Left ventricle myocardium superior (tissue), 1 donor: ENCODE data around the gene SH3PXD2A. TPM values are rescaled to one million over a fixed set of nuclear protein-coding genes. Genes with fewer than 3 reads are reported as not detected.
A peak's percentile ranks its signal among the peaks of the same experiment; 100 is the strongest.

ENCODE experiments used
- ATAC-seq: fragments of 200-7000 bp; cut with Tn5 transposase; one replicate; pipeline ENCODE4 v1.9.1; 2020; ENCODE audit warnings: mild to moderate bottlenecking, moderate library complexity
- DNase-seq: peaks from one replicate; pipeline ENCODE4 v3.0.0-alpha.2; 2020
- intact Hi-C: fragments of 100-400 bp; cut with micrococcal nuclease; formaldehyde crosslinking; loops from one replicate; pipeline ENCODE4 v1.11.0; 2022
- total RNA-seq: library from RNA; stranded (reverse); fragmentation: NEBNext Ultra II Directional; extraction: Animal tissue kit (Norgen Biotek cat#: 25700); gene quantifications from one replicate; pipeline ENCODE4 v1.2.1, GENCODE V29; 2021
- donor health status: DM: no; HTN: yes; CAD: no; lungs with severe emphysema.

SH3PXD2A gene
- total RNA-seq, 1 donor from 2014 or later = 28.6 TPM

DNA sequence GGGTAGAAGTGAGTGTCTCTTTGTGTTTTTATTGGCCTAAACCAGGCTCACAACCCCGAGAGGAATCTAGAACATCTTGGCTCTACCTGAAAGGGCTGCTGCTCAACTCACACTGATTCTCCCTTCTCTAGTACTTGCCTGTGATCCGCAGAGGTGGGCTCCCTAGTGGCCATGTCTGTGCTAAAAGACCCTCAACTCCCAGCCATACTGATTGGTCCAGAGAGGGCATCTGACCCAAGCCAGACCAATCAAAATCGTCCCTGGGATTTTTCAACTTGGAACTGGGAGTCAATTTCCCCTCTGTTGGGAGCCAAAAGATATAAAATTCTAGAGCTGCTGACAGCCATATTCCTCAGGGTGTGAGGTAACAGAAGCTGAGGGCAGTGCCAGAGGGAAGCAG lies 55.3 kb downstream of the SH3PXD2A start:
- peak; percentile 3 for DNase-seq
- ATAC-seq = no peak
- intact Hi-C loops = no loop called here

DNA sequence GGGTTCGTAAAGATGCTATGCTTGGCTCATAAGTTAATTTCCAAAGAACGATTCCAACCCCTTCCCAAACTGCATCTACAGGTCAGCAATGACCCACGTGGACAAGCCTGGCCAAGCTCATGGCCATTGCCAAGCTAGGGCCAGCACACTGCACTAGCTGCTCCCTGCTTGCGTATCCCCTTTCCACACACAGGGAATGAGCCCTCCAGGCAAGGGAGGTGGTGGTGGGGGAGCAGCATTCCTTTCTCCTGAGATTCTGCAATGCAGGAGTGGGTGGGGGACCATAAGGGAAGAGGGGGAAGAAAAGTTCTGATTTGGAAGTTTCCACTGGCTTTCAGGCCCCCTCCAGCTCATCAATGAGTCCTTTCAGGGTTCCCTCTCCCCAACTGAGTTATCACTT lies 56.0 kb downstream of the SH3PXD2A start:
- intact Hi-C loops = no loop called here
- DNase-seq (peak; percentile 1), ATAC-seq (no peak)

GRCh38 chr10:103798511-103798910 lies 56.9 kb downstream of the SH3PXD2A start:
- DNase-seq (peak; percentile 14), ATAC-seq (no peak)
- intact Hi-C loops = no loop called here

- DNase-seq (peak; percentile 25), ATAC-seq (no peak)
- intact Hi-C loops = no loop called here
Observed at GRCh38 chr10:103797857-103798256, 57.5 kb downstream of the SH3PXD2A start.

- intact Hi-C loops = no loop called here
- peak; percentile 31 for DNase-seq
- no peak for ATAC-seq
Observed at GRCh38 chr10:103795634-103796270, 59.6 kb downstream of the SH3PXD2A start.

DNA sequence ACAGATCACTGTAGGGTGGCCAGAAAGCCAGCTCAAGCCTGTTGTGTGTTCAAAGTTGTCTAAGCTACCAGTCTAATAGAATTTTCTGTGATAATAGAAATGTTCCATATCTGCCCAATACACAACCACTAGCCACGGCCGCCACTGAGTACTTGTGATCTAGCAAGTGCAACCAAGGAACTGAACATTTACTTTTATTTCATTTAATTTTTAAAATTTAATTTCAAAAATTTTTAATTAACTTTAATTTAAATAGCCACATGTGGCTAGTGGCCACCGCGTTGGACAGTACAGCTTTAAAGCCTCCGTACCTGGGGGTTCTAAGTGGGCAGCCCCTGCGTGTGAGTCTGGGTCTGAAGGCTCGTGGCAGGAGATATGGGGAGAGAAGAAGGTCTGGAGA lies 60.4 kb downstream of the SH3PXD2A start:
- ATAC-seq (no peak), DNase-seq (peak; percentile 25)
- intact Hi-C loops = no loop called here

DNA sequence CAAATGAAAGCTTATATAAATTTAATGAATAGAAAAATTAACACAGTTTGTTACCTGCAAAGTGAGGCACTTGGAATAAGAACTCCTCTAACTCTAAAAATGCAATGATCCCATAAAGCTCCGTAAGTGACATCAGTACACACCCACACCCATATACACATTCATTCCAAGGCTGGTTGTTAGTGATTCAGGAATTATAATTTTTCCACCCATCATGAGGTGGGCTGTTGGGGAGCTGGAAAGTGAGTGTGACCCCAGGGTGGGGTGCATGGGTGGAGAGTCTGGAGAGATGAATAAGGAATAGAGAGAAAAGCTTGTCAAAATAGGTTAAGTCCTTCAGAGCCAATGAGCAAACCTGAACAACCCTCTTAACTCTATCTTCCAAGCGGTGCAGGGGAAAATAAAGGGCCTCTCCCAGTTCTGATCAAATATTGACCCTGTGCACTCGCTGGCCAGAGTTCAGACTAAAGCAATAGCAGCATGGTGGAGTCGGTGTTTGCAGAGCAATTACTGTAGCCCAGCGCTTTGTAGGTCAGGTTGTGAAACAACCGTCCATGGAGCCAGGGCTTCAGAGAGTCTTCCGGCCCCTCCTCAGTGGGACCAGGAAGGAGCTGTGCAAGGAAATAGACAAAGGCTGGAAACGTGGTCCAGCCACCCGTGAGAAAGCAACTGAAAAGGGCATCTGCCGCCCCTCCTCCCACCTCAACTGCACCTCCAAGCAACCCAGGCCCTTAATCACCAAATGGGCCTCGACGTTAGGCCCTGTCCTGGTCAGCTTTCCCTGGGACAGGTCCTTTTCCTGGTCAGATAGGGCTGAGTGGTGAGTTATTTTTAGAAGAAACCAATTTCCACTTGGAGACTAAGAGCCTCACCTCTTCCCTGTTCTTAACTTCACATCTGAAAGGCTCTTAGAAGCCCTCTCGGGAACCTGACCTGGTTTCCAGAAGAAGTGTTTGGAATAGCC lies 61.2 kb downstream of the SH3PXD2A start:
- intact Hi-C loops = no loop called here
- DNase-seq = peak; percentile 22
- peak; percentile 65 for ATAC-seq

DNA sequence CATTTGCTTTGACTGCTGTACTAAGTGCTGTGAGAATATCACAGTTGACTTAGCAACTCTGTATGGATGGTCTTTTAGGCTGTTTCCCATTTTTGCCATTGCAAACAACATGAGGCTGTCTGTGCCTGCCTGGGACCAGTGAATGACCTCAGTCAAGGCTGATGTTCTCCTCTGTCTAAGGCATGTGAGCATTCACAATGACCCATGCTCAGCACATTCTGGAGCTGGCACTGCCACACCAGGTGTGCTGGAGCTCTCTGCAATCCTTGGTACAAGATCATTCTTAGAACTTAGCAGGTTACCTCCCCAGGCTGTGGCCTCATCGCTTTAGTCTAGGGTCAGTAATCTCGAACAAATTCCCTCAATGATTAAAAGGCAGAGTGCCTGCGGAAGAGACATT lies 61.9 kb downstream of the SH3PXD2A start:
- intact Hi-C loops = no loop called here
- DNase-seq (peak; percentile 6), ATAC-seq (no peak)

- intact Hi-C loops = no loop called here
- DNase-seq (peak; percentile 7), ATAC-seq (no peak)
Observed at GRCh38 chr10:103792547-103792946, 62.8 kb downstream of the SH3PXD2A start.

- ATAC-seq (no peak), DNase-seq (peak; percentile 32)
- intact Hi-C loops = no loop called here
Observed at GRCh38 chr10:103791858-103792257, 63.5 kb downstream of the SH3PXD2A start.

GRCh38 chr10:103791291-103791690 lies 64.1 kb downstream of the SH3PXD2A start:
- ATAC-seq (no peak), DNase-seq (peak; percentile 7)
- intact Hi-C loops = no loop called here

DNA sequence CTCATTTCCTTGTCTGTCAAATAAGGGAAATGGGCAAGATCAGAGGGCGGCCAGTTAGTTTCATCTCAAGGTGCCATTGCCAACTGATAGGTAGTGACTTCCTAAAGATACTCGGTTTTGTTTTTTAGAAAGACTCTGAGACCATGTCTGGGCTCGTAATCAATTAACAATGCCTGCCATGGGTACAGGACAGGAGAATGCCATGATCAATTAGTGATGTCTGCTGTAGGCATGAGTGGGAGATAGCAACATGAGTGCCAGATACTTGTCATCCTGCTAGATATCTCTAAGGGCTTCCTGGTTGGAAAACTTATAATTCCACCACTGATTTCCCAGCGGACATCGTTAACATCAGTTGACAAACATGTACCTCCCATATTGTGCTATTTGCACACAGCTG lies 64.8 kb downstream of the SH3PXD2A start:
- DNase-seq (no peak), ATAC-seq (no peak)
- intact Hi-C loops = no loop called here

DNA sequence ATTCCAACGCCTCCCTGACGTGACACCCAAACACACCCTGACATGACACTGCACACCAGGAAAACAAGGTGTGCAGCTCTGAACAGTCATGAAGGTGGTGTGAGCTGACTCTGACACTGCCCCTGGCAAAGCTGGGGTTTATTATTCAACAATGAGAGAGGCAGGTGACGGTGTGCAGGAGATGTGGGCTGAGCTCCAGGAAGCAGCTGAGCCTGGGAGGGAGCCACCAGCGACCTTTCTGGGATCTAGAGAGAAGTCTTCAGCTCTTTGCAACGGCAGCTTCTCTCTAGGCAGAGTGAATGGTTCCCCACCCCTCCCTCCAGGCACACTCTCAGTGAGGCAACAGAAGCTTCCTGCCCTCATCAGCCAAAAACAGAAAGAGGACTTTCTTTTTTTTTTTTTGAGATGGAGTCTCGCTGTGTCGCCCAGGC lies 65.6 kb downstream of the SH3PXD2A start:
- DNase-seq = peak; percentile 23
- peak; percentile 8 for ATAC-seq
- intact Hi-C loops = no loop called here

DNA sequence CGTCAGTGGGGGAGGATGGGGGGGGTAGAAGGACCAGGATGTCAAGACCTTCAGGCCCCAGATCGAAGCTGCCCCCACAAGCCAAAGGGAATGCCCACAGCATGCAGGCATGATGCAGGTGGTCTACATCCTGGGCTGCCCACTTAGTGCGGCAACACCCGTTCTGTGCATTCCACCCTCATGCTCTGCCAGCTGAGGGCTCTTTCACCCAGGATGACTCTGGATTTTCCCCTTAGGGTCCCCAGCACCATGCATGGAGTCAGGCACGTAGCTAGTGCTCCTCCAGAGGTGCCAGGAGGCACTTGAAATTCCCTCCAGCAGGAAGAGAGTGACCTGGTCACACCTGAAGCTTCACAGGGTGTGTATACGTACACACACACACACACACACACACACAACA lies 66.2 kb downstream of the SH3PXD2A start:
- DNase-seq (peak; percentile 19), ATAC-seq (no peak)
- intact Hi-C loops = no loop called here

DNA sequence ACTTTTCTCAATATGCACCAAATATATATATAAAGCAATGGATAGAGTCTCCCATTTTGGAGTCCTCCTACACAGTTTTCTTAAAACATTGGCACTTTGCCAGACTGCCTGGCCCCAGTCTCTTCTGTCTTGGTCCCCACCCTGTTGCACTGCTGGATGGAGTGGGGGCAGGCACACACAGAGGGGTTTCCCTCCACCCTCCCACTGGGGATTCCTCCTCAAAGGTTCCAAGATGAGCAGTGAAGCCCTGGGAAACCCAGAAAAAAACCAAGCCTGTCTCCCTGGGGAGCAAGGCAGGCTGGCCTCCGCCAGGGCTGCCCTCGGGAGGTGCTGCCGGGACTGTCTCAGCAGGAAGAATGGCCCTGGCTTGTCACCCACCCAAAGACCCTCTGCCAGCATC lies 68.0 kb downstream of the SH3PXD2A start:
- intact Hi-C loops = no loop called here
- DNase-seq (no peak), ATAC-seq (no peak)

GRCh38 chr10:103786020-103786419 lies 69.4 kb downstream of the SH3PXD2A start:
- no peak for DNase-seq
- intact Hi-C loops = no loop called here
- no peak for ATAC-seq

DNA sequence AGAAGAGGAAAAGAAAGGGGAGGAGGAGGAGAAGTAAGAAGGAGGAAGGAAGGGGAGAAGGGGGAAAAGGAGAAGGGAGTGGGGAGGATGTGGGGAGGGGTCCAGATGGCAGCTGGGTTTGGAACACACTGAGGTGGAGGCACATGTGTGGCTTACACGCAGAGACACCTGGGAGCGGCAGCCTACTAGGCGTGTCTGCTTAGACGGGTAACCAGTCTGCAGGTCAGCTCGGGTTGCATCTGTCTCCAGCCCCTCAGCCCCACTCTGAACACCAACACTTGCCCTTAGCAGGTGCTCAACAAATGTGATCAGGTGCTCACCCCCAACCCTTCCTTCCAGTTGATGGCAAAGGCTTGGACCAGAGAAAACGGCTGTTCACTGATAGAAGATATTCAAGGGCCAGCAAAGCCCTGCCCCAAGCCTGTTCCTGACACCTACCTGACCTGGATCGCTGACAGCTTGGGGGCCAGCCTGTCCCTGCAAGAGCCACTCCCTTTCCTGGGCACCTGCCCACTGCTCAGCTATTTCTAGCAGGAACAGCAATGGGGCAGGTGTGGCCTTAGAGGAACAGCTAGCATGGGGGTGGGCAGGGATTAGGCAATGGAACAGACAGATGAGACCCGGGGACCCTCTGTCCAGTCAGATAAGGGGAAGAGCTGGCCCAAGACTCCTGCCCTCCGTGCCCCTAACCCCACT lies 70.5 kb downstream of the SH3PXD2A start:
- no peak for ATAC-seq
- intact Hi-C loops = no loop called here
- peak; percentile 23 for DNase-seq

- no peak for ATAC-seq
- intact Hi-C loops = no loop called here
- DNase-seq = peak; percentile 26
Observed at GRCh38 chr10:103784089-103784488, 71.3 kb downstream of the SH3PXD2A start.

DNA sequence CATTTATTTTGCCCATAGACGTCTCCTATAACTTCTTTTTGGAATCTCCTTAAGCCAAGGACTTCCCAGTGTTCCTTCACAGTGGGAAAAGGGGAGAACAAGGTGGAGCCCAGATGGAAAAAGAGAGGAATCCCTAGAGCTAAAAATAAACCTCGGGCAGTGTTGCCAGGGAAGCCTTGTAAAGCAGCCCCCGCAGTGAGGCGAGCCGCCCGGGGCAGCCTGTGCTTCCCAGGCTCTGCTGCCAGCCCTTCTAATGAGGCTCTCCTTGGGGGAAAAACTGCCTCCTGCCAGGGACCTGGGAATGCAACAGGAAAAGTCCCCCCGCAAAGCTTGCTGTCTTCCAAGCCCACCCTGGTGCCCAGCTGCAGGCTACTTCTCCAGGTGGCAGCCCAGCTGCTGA lies 71.7 kb downstream of the SH3PXD2A start:
- DNase-seq (peak; percentile 49), ATAC-seq (peak; percentile 30)
- intact Hi-C loops = no loop called here
